ENCODE measurements around the gene NEO1.

The NEO1 gene

DNA sequence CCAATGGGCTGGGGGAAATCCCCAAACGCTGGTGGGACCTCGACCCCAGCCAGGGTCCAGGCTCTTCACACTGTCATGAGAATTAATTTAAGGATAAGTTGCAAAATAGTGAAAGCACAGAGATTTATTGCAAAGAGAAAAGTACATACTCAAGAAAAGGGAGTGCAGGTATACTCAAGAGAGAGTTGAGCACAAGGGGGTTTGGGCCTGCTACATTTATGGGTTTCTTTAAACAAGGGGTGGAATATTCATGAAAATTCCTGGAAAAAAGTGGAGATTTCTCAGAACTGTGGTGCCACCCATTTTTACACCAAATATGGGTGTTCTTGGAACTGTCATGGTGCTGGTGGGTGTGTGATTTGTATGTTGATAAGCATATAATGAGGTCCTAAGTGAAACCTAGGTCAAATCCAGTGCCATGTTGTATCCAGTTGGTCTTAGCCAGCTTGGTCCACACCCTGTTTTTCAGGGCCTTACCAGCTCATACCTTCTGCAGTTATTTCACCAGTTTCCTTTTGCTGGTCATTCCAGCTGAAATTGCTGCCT is 32.6 kb upstream of the NEO1 start:
- DNase-seq (ENCODE audit: extremely low read depth, low read depth), result no peak
- H3K4me3 ChIP-seq (replicated peaks; ENCODE audit: low read depth, low read length), result no peak overlapping the region
- TF ChIP-seq, protein P1, sequence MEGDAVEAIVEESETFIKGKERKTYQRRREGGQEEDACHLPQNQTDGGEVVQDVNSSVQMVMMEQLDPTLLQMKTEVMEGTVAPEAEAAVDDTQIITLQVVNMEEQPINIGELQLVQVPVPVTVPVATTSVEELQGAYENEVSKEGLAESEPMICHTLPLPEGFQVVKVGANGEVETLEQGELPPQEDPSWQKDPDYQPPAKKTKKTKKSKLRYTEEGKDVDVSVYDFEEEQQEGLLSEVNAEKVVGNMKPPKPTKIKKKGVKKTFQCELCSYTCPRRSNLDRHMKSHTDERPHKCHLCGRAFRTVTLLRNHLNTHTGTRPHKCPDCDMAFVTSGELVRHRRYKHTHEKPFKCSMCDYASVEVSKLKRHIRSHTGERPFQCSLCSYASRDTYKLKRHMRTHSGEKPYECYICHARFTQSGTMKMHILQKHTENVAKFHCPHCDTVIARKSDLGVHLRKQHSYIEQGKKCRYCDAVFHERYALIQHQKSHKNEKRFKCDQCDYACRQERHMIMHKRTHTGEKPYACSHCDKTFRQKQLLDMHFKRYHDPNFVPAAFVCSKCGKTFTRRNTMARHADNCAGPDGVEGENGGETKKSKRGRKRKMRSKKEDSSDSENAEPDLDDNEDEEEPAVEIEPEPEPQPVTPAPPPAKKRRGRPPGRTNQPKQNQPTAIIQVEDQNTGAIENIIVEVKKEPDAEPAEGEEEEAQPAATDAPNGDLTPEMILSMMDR (IDR thresholded peaks at IDR 0.05; ENCODE audit: low read depth, low read length, missing control alignments), result no peak

DNA sequence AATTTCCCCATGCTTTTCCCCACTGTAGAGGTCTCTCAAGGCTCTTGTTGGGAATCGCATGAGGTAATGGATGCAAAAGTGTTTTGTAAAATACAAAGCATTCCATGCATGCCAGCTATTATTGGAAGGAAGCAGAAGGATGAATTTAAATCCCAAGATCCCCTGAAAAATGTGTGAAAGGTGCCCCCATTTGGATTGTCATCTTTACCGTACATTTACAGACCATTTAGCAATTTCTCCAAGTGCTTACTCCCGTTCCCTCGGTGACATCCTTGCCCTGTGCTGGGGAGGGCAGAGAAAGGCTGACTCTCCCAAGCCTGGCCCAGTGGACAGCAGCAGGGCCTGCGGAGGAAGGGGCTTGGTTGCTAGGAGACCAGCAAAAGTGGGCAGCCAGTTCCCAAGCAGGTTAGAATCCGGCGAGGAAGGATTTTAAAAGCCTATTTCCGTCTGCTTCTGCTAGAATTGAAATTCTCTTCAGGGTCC is 31.1 kb upstream of the NEO1 start:
- no peak for DNase-seq (ENCODE audit: extremely low read depth, low read depth)
- H3K4me3 ChIP-seq (replicated peaks; ENCODE audit: low read depth, low read length), result no peak overlapping the region
- TF ChIP-seq, protein P1 (IDR thresholded peaks at IDR 0.05; ENCODE audit: low read depth, low read length, missing control alignments), result no peak

DNA sequence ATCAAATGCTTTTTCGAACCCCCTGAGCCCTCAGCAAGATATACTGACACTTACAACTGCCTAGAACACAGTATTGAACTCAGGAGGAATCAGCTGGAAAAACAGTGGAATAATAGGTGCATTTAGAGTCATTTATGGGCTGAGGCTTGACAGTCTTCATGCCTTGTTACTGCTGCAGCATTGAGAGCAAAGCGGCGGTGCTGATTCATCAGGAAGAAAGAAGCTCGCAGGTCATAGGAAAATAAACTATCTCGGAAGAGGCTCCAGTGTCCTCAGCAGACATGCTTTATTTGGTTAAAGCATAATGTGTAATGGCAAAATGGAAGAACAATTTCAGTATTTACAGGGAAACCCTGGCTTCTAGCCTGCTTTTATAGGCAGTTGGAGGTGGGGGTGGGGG is 30.1 kb upstream of the NEO1 start:
- TF ChIP-seq, protein P1 (IDR thresholded peaks at IDR 0.05; ENCODE audit: low read depth, low read length, missing control alignments), result no peak
- H3K4me3 ChIP-seq (replicated peaks; ENCODE audit: low read depth, low read length), result no peak overlapping the region
- DNase-seq (ENCODE audit: extremely low read depth, low read depth), result no peak

DNA sequence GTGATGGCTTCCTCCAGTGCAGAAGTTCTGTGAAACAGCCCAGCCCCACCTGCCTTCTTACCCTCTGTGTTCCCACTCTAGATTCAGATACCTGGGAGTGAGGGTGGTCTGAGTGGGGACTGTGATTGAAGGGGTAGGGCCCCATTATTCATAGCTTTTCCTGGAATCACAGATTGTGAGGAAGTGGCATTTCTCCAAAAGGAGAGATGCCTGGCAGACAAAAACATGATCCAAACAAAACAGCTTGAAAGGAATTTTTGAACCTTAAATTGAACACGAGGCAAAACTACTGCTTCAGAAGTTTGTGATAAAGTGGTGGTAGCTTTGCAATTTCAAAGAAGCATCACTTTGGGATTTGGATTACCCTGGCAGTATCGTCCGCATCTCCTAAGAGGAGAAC is 29.2 kb upstream of the NEO1 start:
- TF ChIP-seq, protein P1 (IDR thresholded peaks at IDR 0.05; ENCODE audit: low read depth, low read length, missing control alignments), result no peak
- DNase-seq (ENCODE audit: extremely low read depth, low read depth), result no peak
- no peak overlapping the region for H3K4me3 ChIP-seq (replicated peaks; ENCODE audit: low read depth, low read length)

DNA sequence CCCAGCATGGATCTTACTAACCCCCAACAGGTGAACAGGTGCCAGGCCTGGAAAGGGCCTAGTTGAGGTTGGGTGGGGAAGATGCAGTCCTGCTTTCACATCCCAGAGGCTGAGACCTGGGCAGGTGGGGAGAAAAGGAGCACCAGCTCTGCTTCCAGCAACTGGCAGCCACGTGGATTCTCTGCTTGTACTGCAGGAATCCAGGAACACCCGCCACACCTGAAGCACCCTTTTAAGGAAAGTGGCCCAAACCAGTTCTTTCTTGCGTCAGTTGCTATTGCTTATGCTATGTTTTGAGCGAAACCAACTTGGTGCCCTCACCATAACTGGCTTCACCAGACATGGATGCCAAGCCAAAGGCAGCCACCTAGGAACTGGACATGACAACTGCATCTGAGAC is 28.1 kb upstream of the NEO1 start:
- TF ChIP-seq, protein P1 (IDR thresholded peaks at IDR 0.05; ENCODE audit: low read depth, low read length, missing control alignments), result no peak
- H3K4me3 ChIP-seq (replicated peaks; ENCODE audit: low read depth, low read length), result no peak overlapping the region
- DNase-seq (ENCODE audit: extremely low read depth, low read depth), result no peak

DNA sequence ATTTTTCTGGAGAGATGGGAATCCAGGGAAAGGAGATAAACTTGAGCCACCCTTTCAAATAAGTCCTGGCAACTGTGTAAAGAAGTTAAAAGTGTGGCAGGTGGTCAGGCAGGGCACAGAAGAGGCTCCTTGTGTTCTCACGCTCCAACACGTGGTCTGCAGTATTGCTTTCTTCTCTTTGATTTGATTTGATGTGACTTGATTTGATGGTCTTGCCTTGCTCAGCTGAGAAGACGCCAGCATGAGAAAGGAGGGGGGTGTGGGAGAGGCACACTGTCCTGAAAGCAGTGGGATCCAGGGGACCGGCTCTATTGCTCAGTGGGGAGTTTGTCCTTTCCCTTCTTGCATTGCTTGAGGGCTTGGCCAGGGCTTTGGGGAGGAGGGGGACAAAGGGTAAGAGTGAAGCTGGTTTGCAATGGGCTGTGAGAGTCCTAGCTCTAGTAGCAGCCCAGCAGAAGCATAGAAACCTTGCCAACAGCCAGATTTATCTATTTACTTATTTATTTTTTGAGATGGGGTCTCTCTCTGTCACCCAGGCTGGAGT is 25.7 kb upstream of the NEO1 start:
- no peak overlapping the region for H3K4me3 ChIP-seq (replicated peaks; ENCODE audit: low read depth, low read length)
- DNase-seq (ENCODE audit: extremely low read depth, low read depth), result no peak
- TF ChIP-seq, protein P1 (IDR thresholded peaks at IDR 0.05; ENCODE audit: low read depth, low read length, missing control alignments), result no peak

DNA sequence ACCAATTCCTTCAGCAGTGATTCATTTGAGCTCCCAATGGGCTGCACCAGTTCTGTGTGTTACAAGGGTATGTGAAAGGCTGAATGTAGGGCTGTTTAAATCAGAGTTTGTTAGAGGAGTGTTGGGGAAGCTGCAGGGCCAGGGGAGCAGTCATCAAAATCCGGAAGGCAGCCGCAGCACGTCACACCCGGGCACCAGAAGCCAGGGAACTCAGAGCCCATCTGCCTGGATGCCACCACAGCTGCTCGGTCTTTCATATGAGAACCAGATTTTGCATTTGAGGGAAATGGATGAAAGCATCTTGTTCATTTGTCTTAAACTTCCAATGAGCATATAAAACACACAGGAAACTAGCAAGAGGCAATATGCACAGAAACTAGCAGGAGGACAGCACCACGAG is 24.2 kb upstream of the NEO1 start:
- no peak for DNase-seq (ENCODE audit: extremely low read depth, low read depth)
- H3K4me3 ChIP-seq (replicated peaks; ENCODE audit: low read depth, low read length), result no peak overlapping the region
- TF ChIP-seq, protein P1 (IDR thresholded peaks at IDR 0.05; ENCODE audit: low read depth, low read length, missing control alignments), result no peak

Data from HFF-Myc (cell line).